Right forelimb (tissue), 1 donor: ENCODE results near the gene FNTB.
"Not testable (repeated sequence)": the region's sequence is repeated elsewhere in the genome, so short reads cannot be mapped to it uniquely, and the experiment has no call there.

Experiments used
- DNase-seq: peaks from one replicate; pipeline ENCODE4 v3.0.0-alpha.2; 2018

FNTB gene

DNA sequence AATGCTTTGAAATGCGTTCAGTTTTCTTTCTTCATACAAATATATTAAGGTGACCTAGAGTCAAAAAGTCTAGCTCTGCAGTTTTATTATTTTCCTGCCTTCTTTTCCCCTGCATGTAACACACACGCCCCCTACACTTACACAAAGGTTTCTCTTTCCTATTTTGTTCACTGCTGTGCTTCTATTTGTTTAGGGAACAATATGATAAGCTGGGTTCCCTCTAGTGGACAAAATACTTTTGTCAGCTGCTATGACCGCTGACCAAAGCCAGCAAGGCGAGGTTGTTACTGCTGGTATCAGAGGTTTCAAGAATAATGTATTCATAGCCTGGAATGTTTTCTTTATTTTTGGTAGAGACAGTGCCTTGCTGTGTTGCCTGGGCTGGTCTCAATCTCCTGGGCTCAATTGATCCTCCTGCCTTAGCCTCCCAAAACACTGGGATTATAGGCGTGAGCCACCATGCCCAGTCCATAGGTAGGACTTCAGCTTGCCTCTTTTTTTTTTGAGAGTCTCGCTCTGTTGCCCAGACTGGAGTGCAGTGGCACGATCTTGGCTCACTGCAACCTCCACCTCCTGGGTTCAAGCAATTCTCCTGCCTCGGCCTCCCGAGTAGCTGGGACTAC, 33.4 kb downstream of the FNTB start:
- no peak for DNase-seq

GRCh38 chr14:65024957-65025356, 38.3 kb downstream of the FNTB start:
- DNase-seq = no peak

GRCh38 chr14:65025818-65026217, 39.1 kb downstream of the FNTB start:
- no peak for DNase-seq

- no peak for DNase-seq
Observed at GRCh38 chr14:65026526-65026925, 39.8 kb downstream of the FNTB start.

GRCh38 chr14:65027127-65027799, 40.6 kb downstream of the FNTB start:
- no peak for DNase-seq

DNA sequence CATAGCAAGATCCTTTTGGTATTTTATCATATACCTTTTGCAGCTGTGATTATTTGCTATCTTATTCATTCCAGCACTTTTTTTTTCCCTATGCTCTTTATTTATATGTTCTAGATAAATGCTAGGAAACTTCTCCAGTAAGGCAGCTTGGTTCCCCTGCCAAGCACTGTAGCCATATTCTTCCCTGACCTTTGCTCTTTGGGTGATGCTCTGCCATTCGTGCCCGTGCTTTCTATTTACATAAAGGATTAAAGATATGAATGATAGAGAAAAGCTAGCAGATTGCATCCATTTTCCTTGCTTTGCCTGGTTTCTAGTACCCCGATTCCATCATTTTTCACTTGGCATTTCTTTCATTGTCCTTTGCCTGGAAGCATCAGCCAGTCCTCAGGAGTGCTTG, 42.2 kb downstream of the FNTB start:
- DNase-seq = no peak

DNA sequence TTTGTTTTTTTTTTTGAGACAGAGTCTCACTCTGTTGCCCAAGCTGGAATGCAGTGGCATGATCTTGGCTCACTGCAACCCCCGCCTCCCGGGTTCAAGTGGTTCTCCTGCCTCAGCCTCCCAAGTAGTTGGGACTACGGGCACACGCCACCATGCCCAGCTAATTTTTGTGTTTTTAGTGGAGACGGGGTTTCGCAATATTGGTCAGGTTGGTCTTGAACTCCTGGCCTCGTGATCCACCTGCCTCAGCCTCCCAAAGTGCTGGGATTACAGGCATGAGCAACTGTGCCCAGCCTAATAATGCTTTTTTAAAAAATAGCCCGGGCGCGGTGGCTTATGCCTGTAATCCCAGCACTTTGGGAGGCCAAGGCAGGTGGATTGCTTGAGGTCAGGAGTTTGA, 44.6 kb downstream of the FNTB start:
- not testable (repeated sequence) for DNase-seq

- no peak for DNase-seq
Observed at GRCh38 chr14:65032319-65032718, 45.6 kb downstream of the FNTB start.

DNA sequence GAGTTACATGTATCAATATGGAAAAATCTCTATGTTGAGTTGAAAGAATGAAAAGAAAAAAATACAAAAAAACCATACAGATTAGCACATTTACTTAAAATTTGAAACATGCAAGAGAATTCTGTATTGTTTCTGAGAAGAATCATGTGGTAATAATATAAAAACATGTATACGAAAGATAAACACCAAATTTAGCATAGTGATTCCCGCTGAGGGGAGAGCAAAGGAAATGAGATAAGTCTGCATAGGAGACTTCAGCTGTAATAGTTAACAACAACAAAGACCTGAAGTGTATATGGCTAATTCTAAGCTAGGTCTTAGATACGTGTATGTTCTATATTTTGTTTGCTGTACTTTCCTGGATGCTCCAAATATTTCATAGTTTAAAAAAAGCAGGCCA, 46.5 kb downstream of the FNTB start:
- DNase-seq = no peak

DNA sequence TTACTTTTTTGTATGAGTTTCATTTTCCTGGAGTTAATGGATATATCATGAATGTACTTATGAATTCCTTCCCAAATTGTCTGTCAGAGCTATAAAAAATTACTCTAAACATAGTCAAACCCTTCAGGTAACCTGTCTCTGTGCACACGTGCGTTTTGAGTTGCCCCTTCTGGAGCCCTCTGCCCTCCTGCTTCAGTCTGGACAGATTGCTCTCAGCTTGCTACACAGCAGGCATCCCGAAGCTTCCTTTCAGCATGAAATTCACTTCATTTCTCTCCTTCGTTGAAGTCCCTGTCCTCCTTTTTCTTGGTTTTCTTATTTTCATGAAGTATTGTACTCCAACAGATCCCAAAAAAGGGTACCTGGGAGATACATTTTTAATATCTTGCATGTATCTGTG, 47.3 kb downstream of the FNTB start:
- no peak for DNase-seq

- DNase-seq = no peak
Observed at GRCh38 chr14:65035049-65035448, 48.4 kb downstream of the FNTB start.

DNA sequence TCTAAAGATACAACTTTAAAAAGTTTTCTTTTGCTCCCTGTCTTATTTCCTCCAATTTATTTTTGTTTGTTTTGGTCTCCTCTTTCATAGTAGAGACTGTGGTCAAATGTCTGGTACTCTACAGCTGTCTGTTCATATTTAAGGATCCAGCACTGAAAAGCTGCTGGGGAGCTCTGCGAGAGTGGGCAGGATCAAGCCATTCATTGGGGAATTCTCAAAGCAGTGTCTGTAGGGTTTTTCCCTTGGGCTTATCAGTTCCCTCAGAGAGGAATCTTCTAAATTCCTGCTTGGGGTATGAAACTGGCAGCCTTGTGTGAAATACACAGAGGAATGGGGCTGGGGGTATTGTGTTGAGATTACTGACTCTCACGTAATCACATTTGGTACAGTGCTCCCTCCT, 52.3 kb downstream of the FNTB start:
- no peak for DNase-seq

DNA sequence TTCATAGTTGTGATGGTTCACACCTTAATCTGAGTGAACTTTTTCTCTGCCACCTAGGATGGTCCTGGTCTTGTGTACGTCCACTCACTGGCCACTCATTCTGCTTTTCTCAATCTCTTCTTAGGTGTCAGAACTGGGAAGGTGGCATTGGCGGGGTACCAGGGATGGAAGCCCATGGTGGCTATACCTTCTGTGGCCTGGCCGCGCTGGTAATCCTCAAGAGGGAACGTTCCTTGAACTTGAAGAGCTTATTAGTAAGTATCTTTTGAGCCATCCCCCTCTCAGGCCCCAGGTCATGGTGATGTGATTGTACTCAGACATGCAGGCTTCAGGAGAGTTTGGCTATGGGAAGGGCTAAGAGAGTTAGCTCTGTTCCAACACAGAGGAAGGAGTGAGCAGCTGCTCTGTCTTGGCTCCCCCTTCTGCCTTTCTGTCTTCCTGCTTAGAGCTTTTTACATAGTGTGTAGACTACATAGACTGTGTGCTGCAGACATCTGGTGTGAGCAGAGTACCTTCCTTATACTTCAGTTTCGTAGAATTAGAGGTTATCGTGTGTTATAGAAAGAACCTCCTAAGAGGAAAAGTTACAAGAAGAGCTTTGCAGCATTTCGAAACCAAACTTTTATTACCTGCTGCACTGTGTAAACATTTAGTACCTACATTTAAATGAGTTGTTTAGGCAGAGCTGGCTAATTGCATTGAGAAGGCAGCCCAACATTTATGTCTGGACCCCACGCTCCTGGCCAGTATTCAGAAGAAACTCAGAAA, 54.2 kb downstream of the FNTB start:
- DNase-seq = no peak

DNA sequence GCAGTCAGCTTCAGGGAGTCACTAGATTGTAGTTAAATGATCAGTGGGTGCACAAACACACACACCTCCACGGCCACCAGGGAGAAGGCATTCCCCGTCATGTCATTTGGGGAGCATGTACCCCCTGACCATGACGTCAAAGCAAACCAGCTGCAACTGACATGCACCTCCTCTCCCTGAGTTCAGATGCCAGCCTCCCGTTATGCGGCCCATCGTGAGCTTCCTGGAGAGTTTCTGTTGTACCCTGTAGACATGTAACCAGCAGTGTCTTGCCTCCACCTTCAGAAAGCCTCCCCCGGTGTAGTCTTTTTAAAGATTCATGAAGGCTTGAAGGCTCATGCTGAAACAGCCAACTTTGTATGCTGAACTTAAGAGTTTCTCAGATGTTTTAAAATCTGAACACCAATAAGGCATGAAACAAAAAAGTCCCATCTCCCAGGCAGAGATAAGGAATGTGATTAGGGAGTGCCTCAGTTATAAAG, 54.8 kb downstream of the FNTB start:
- no peak for DNase-seq

DNA sequence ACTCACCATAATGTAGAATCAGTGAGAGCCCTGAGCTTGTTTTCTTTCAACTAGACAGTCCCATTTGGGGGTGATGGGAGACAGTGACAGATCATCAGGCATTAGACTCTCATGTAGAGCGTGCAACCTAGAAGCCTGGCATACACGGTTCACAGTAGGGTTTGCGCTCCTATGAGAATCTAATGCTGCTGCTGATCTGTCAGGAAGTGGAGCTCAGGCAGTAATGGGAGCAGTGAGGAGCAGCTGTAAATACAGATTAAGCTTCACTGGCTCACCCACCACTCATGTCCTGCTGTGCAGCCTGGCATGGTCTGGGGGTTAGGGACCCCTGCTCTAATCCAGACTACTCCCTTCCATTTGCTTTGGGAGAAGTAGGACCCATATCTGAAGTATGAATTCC, 55.6 kb downstream of the FNTB start:
- no peak for DNase-seq

- DNase-seq = no peak
Observed at GRCh38 chr14:65042731-65043372, 56.2 kb downstream of the FNTB start.

- no peak for DNase-seq
Observed at GRCh38 chr14:65043893-65044595, 57.3 kb downstream of the FNTB start.

GRCh38 chr14:65044596-65044959, 57.9 kb downstream of the FNTB start:
- DNase-seq = no peak

DNA sequence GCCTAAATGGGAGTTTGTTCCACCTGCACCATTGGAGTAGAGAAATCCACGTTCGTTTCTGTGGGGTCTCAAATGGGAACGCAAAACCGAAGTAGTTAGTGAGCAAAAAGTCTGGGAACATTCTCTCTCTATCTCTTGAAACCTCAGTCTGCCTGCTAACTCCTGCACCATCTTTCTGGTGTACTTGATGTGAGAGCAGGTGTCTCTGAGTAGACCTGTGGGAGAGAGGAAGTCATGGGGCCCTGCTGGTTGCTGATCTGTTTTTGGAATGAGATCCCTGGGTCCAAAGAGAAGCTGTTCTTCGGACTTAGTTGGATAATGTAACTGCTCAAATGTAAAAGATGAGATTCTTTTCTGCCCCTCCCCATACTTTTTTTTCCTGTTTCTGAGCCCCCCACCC, 58.3 kb downstream of the FNTB start:
- no peak for DNase-seq

DNA sequence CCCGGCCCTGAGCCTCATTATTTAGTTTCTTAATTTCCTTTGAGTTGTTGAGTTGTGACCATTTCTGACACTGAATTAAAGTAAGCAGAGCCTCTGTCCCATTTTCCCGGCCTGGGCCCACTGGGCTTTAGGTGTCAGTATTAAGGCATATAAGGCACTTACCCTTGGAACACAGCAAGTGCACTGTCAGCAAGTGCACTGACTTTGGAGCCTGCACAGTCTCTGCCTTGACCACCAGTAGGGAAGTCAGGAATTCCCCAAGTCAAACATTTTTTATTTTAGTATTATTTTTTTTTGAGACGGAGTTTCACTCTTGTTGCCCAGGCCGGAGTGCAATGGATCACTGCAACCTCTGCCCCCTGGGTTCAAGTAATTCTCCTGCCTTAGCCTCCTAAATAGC, 59.0 kb downstream of the FNTB start:
- DNase-seq = no peak

DNA sequence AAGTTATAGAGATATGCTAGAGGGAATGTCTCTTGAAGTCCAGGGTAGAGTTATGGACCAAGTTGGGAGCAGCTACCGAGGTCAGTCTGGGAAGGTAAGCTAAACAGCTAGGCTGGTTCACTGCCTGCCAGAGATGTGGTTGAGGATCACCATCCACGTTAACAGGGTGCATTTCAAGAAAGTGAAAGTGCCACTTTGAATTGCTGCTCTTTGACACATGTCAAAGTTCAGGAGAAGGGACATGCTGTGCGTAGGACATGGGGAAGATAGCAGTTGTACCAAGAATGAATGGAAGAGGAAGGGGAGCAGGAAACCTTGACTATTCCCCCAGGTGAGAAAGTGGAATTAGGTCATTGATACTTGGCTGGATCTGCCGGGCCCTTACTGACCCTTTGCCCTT, 66.1 kb downstream of the FNTB start:
- no peak for DNase-seq

GRCh38 chr14:65053466-65053865, 66.8 kb downstream of the FNTB start:
- no peak for DNase-seq

GRCh38 chr14:65054471-65055085, 67.9 kb downstream of the FNTB start:
- DNase-seq = no peak
